Astrocyte (in vitro differentiated cells and primary cell): Measurements from ENCODE around the gene ITPKB.

Experiments used
- EZH2 ChIP-seq: IDR thresholded peaks from 2 replicates; pipeline ENCODE4 v1.6.1; 2012; ENCODE audit warnings: mild to moderate bottlenecking, low read length, inconsistent platforms; ENCODE audit not compliant: insufficient read depth
- TF ChIP-seq, protein P1 (sequence below): IDR thresholded peaks from 2 replicates; pipeline ENCODE4 v1.5.1; 2011; ENCODE audit warnings: low read depth, mild to moderate bottlenecking, inconsistent platforms, low read length, moderate library complexity; ENCODE audit not compliant: insufficient read depth

DNA sequence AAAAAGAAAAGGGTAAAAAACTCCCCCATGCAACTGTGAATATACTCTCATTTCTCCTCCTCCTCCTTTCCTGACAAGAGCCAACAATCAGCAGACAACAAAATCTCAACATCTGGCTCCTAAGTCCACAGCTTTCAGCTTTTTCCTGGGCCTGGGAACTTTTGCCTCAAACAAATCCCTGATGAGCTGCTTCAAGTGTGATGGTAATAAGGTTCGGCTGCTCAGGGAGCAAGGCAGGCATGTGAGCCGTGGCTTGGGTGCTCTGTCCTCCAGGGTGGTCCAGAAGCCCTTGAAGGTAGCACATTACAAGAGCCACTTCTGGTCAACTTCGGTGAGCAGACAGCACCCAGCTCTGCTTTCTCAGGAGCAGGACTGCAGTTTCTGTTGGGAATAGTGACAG, 46.3 kb downstream of the ITPKB start:
- TF ChIP-seq, protein P1, sequence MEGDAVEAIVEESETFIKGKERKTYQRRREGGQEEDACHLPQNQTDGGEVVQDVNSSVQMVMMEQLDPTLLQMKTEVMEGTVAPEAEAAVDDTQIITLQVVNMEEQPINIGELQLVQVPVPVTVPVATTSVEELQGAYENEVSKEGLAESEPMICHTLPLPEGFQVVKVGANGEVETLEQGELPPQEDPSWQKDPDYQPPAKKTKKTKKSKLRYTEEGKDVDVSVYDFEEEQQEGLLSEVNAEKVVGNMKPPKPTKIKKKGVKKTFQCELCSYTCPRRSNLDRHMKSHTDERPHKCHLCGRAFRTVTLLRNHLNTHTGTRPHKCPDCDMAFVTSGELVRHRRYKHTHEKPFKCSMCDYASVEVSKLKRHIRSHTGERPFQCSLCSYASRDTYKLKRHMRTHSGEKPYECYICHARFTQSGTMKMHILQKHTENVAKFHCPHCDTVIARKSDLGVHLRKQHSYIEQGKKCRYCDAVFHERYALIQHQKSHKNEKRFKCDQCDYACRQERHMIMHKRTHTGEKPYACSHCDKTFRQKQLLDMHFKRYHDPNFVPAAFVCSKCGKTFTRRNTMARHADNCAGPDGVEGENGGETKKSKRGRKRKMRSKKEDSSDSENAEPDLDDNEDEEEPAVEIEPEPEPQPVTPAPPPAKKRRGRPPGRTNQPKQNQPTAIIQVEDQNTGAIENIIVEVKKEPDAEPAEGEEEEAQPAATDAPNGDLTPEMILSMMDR, result no peak
- TF ChIP-seq EZH2, result no peak
